ENCODE measurements around the gene MRPL49. TPM values are rescaled to one million over a fixed set of nuclear protein-coding genes. Genes with fewer than 3 reads are reported as not detected.
"Not testable (repeated sequence)": the region's sequence is repeated elsewhere in the genome, so short reads cannot be mapped to it uniquely, and the experiment has no call there.

MRPL49 gene
- total RNA-seq, 6 donors from 2014 or later, result 15.7 to 78.6 (median 57.1) TPM

- DNase-seq (peak; percentile 97 to 99), ATAC-seq (ENCODE audit: low FRiP score in 2 of 2) (peak; percentile 93 to 95)
- no peaks in the 10 kb centered on the region for H3K9me3 ChIP-seq
- WGBS, 2 donors, result 0 to 1% methylated on average over 20 to 44 of the region's 89 CpGs
- TF ChIP-seq POLR2A (IDR thresholded peaks at IDR 0.05) (peak in 3 of 4 donors; percentile 13 to 83 (median 63)), EP300 (IDR thresholded peaks at IDR 0.05) (no peak), POLR2AphosphoS5 (IDR thresholded peaks at IDR 0.05) (peak; percentile 77 to 86), CTCF (IDR thresholded peaks at IDR 0.05) (peak; percentile 82 to 98 (median 96))
- H3K36me3 ChIP-seq, result peaks cover 9 to 42% (median 29%) of the 10 kb centered on the region in 4 donors
- H3K27ac ChIP-seq, result peak within 1 kb of the TSS; percentile 86 to 89 (median 88)
- H3K4me1 ChIP-seq, result peaks cover 37 to 69% (median 40%) of the 10 kb centered on the region in 4 donors
- no peaks in the 10 kb centered on the region for H3K27me3 ChIP-seq
- H3K4me3 ChIP-seq, result peak within 1 kb of the TSS; percentile 71 to 99 (median 83)
These were observed 4.7 kb upstream of the MRPL49 start, which contains the start of gene ZNHIT2 for GRCh38 chr11:65117206-65118096. Gene ZNHIT2 (minus strand): TSS chr11:65117701. CDS start chr11:65117653, 48 bp downstream.

- peaks cover 9 to 42% (median 29%) of the 10 kb centered on the region in 4 donors for H3K36me3 ChIP-seq
- H3K27me3 ChIP-seq, result no peaks in the 10 kb centered on the region
- no peak for DNase-seq
- H3K27ac ChIP-seq, result peak overlapping the region in 3 of 4 donors; percentile 8 to 89 (median 86)
- WGBS, 2 donors, result 84 to 87% methylated on average over 18 of the region's 18 CpGs
- peaks cover 38 to 69% (median 39%) of the 10 kb centered on the region in 4 donors for H3K4me1 ChIP-seq
- no peak for ATAC-seq (ENCODE audit: low FRiP score in 2 of 2)
- TF ChIP-seq POLR2AphosphoS5 (IDR thresholded peaks at IDR 0.05) (no peak), POLR2A (IDR thresholded peaks at IDR 0.05) (no peak), CTCF (IDR thresholded peaks at IDR 0.05) (peak in 2 of 6 experiments; percentile 1 to 2), EP300 (IDR thresholded peaks at IDR 0.05) (no peak)
- H3K9me3 ChIP-seq, result no peaks in the 10 kb centered on the region
- H3K4me3 ChIP-seq, result peak overlapping the region in 1 of 4 donors; percentile 71
These were observed 3.9 kb upstream of the MRPL49 start for GRCh38 chr11:65118097-65118837.

GRCh38 chr11:65118891-65119669 lies 3.0 kb upstream of the MRPL49 start:
- peaks cover 34 to 65% (median 36%) of the 10 kb centered on the region in 4 donors for H3K4me1 ChIP-seq
- peaks cover 9 to 43% (median 29%) of the 10 kb centered on the region in 4 donors for H3K36me3 ChIP-seq
- H3K27me3 ChIP-seq; H3K9me3 ChIP-seq; ATAC-seq (ENCODE audit: low FRiP score in 2 of 2); DNase-seq; H3K4me3 ChIP-seq: not testable (repeated sequence)
- 86 to 91% methylated on average over 18 of the region's 18 CpGs for WGBS, 2 donors
- peak overlapping the region in 2 of 4 donors; percentile 6 to 86 for H3K27ac ChIP-seq

GRCh38 chr11:65119670-65119995 lies 2.5 kb upstream of the MRPL49 start:
- Histone ChIP-seq H3K4me3 (no peak overlapping the region), H3K9me3 (no peaks in the 10 kb centered on the region), H3K27me3 (no peaks in the 10 kb centered on the region), H3K36me3 (peaks cover 9 to 48% (median 32%) of the 10 kb centered on the region in 4 donors), H3K4me1 (peaks cover 34 to 65% (median 36%) of the 10 kb centered on the region in 4 donors), H3K27ac (peak overlapping the region in 1 of 4 donors; percentile 86)
- TF ChIP-seq EP300 (IDR thresholded peaks at IDR 0.05), result no peak
- no peak for TF ChIP-seq CTCF (IDR thresholded peaks at IDR 0.05)
- TF ChIP-seq POLR2A (IDR thresholded peaks at IDR 0.05), result no peak
- no peak for TF ChIP-seq POLR2AphosphoS5 (IDR thresholded peaks at IDR 0.05)
- ATAC-seq (ENCODE audit: low FRiP score in 2 of 2) (no peak), DNase-seq (no peak)

Measured in upper lobe of left lung (tissue), 6 donors.